GM06990 (cell line): ENCODE measurements around the gene PRSS22.

Experiments used
- DNase-seq: peaks from one replicate; pipeline ENCODE4 v3.0.0-alpha.2; 2011; ENCODE audit not compliant: insufficient read length; ENCODE audit errors: extremely low read depth
- H3K27me3 ChIP-seq: replicated peaks from 2 replicates; pipeline ENCODE4 v1.6.0; 2011; ENCODE audit warnings: low read length; ENCODE audit not compliant: control insufficient read depth, insufficient read depth
- H3K36me3 ChIP-seq: 2 replicates; pipeline ENCODE4 v1.5.1; 2011; ENCODE audit warnings: low read length; ENCODE audit not compliant: control insufficient read depth, insufficient read depth
- H3K4me3 ChIP-seq: replicated peaks from 2 replicates; pipeline ENCODE4 v1.5.1; 2011; ENCODE audit warnings: low read depth, mild to moderate bottlenecking, control low read depth, low read length
- TF ChIP-seq, protein P1 (sequence below): IDR thresholded peaks from 2 replicates; pipeline ENCODE4 v1.5.1; 2011; ENCODE audit warnings: low read length, control low read depth, mild to moderate bottlenecking, inconsistent platforms; ENCODE audit not compliant: insufficient read depth, poor library complexity, severe bottlenecking

Gene PRSS22

DNA sequence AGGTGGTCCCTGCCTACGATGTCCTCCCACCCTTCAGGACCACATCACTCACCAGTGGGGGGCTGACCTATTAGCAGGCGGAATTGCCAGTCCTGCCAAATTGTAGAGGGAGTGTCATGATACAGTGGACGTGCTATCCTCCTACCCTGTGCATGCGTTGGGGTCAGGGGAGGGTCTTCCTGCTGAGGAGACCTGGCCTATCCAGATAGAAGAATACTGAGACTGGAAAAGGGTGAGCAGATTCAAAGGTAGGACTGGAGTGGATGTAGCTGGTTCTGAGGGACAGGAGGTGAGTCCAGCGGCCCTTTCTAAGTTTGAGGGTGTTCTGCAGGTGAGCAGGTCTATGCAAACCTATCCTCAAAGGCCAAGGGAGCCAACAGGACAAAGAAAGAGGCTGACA, 51.7 kb downstream of the PRSS22 start:
- no peak for DNase-seq
- H3K4me3 ChIP-seq: no peak overlapping the region
- no peaks in the 10 kb centered on the region; the same call in none of the 2 replicates for H3K27me3 ChIP-seq

GRCh38 chr16:2804728-2805127, 53.2 kb downstream of the PRSS22 start:
- DNase-seq: no peak
- Histone ChIP-seq H3K27me3 (no peaks in the 10 kb centered on the region; the same call in none of the 2 replicates), H3K36me3 (no peaks in the 10 kb centered on the region), H3K4me3 (no peak overlapping the region)
- TF ChIP-seq, protein P1, sequence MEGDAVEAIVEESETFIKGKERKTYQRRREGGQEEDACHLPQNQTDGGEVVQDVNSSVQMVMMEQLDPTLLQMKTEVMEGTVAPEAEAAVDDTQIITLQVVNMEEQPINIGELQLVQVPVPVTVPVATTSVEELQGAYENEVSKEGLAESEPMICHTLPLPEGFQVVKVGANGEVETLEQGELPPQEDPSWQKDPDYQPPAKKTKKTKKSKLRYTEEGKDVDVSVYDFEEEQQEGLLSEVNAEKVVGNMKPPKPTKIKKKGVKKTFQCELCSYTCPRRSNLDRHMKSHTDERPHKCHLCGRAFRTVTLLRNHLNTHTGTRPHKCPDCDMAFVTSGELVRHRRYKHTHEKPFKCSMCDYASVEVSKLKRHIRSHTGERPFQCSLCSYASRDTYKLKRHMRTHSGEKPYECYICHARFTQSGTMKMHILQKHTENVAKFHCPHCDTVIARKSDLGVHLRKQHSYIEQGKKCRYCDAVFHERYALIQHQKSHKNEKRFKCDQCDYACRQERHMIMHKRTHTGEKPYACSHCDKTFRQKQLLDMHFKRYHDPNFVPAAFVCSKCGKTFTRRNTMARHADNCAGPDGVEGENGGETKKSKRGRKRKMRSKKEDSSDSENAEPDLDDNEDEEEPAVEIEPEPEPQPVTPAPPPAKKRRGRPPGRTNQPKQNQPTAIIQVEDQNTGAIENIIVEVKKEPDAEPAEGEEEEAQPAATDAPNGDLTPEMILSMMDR: no peak

More for the DNA sequence above, 51.7 kb downstream of the PRSS22 start:
- TF ChIP-seq, protein P1: no peak
- no peaks in the 10 kb centered on the region for H3K36me3 ChIP-seq

GRCh38 chr16:2803545-2804195, 54.3 kb downstream of the PRSS22 start:
- Histone ChIP-seq H3K4me3 (no peak overlapping the region), H3K27me3 (no peaks in the 10 kb centered on the region; the same call in none of the 2 replicates), H3K36me3 (no peaks in the 10 kb centered on the region)
- no peak for DNase-seq
- TF ChIP-seq, protein P1: no peak
